GM18907 (cell line): ENCODE data around the gene NFRKB.

Experiments
- ATAC-seq: cut with Tn5 transposase; IDR thresholded peaks from one replicate; pipeline ENCODE4 v1.9.1; 2021; ENCODE audit warnings: mild to moderate bottlenecking, moderate library complexity; ENCODE audit not compliant: unreplicated experiment

The NFRKB gene

DNA sequence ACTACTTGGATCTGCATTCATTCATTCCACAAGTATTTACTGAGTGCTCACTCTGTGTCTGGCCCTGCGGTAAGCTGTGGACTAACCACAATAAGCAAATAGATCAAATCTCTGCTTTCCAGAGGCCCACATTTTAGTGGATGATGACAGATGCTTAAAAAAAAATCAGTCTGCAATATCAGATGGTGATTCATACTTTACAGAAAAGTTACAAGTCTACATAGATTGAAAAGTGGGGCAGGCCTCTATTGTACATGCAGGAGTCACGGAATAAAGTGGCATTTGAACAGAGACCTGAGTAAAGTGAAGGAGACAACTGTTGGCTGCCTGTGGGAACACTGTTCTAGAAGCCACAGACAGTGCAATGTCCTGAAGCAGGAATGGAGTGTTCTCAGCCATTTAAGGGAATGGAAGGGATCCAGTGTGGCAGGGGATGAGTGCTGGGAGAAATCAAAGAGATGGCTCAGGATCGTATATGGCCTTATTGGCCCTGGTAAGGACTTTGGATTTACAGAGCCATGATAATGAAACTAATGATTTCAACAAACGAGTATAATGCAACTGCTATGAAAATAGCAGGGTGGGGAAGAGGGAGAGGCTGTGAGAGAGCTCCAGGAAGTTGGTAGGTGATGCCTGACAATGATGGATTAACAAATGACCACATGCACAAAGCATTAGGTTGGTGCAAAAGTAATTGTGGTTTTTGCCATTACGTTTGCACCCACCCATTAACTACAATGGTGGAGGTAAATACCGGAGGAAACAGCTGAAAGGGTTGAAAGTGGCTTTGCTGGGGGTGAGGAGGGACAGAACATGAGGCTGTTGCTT, 48.7 kb downstream of the NFRKB start:
- ATAC-seq, result no peak
